HG03521 (cell line): Measurements from ENCODE around the gene ZNF746.

Experiments used
- ATAC-seq: cut with Tn5 transposase; IDR thresholded peaks from one replicate; pipeline ENCODE4 v1.9.1; 2021; ENCODE audit warnings: mild to moderate bottlenecking, moderate library complexity; ENCODE audit not compliant: unreplicated experiment

The ZNF746 gene

DNA sequence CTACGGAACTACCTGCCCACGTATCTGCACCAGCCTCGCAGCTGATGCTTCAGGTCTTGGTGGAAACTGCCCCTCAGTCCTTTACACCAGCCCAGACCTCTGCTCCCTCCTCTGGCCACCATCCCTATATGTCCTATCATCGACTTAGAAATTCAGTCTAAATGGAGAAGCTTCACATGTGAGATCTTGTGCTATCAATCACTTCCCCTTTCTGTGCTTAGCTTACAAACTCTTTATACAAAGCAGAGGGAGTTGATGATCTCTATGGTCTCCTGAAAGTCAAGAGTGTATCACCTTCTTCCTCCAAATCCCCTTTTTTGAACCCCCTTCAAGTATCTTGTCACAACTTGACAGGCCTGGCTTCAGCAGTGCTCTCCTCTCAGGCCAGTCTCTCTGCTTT is 67.4 kb downstream of the ZNF746 start:
- ATAC-seq, result no peak

DNA sequence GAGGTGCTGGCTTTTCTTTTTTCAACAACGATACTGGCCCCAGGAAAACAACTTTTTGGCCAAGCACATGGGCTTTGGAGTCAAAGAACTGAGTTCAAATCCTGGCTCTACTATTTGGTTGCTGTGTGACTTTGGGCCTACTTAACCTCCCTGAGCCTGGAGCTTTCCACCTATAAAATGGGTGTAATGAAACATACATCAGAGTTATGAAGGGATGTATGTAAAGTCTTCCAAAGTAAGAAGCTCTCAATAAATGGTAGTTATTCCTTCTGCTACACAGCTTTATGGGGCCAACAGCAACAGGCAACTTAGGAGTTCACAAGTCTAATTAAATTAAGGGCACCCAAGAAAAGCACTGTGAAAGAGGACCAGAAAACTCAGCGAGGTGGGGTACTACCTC is 69.7 kb downstream of the ZNF746 start:
- no peak for ATAC-seq

DNA sequence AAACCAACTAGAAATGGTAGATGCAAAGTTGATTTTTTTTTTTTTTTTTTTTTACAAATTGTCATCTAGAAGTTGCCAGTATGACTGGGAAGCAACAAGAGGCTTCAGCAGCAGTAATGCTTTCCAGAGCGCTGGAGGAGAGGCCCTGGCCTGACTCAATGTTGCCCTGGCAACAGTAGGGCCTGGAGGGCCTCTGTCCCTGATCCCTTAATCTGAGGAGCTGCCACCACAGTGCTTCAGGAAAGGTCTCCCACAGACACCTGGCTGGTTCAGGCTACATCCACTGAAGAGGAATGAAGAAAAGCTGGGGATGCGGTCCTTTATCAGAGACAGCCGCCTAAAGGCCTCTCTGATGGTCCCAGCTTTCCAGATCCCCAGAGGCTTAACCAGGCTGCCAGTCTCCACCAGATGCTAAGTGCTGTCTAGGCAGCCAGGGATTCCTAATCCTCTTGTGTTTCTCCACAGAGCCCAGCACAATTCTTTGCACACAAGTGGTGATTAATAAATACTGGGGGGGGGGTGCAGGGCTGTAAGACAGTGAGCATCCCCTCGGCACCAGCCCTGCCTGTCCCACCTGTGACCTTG is 70.4 kb downstream of the ZNF746 start:
- no peak for ATAC-seq

DNA sequence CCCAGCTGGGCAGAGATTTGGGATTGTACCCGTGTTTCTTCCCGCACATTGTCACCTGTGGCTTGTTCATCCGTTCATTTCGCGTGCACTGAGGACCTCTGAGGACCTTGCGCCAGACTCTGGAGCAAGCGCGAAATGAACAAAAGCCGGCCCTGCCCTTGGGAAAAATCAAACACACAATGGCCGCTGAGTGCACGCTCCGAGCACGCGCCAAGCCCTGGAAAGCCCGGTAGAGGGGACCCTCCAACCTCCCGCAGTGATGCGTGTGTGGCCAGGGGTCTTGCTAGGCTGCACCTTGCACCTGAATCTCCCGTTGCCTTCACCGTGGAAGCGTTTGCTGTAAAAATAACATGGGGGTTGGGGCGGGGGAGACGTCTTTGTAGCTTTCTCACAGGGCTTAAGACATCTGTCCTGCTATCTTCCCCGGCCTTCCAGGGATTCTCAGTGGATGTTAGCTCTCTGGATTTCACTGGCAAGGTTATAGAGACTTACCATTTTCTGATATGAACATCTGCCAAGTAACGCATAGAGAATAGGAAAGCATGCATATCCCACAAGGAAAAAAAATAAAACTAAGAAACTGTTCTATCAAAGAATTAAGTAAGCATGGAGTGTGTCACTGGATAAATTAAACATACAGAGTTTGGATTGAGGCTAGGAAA is 74.0 kb downstream of the ZNF746 start:
- no peak for ATAC-seq

DNA sequence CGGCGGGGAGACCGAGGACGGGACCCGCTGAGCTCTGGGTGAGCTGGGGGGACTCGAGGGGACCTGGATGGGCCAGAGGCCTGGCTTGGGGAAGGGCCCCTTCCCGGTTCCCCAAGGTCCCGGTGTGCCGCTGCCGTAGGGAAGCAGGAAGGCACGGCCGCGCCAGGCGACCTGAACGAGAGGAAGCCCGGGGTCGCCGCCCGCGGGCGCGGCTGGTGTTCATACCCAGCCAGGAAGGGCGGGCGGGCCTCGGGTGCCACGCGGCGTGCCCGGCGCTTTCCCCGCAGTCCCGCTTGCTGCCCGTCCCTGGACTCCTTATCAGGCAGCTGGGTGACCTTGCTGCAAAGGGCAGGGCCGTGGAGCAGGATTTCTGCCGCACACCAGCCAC is 74.7 kb downstream of the ZNF746 start:
- peak; percentile 8 for ATAC-seq
